DND-41 (cell line): Measurements from ENCODE around the gene SLC6A4.

Experiments
- ATAC-seq: fragments of 200-7000 bp; cut with Tn5 transposase; 3 replicates; pipeline ENCODE4 v1.9.1; 2021; ENCODE audit warnings: low read depth; ENCODE audit not compliant: insufficient read depth
- DNase-seq: peaks from one replicate; pipeline ENCODE4 v3.0.0-alpha.2; 2020
- H2AFZ ChIP-seq: 2 replicates; pipeline ENCODE4 v1.6.0; 2012; ENCODE audit warnings: low read depth, low read length
- H3K27ac ChIP-seq: 2 replicates; pipeline ENCODE4 v1.5.1; 2012; ENCODE audit warnings: low read length, inconsistent platforms
- H3K27me3 ChIP-seq: fragments of 200-600 bp; sonication (generic); 2 replicates; pipeline ENCODE4 v1.6.0; 2012; ENCODE audit warnings: low read length, mild to moderate bottlenecking, inconsistent platforms; ENCODE audit not compliant: insufficient read depth, poor library complexity
- H3K36me3 ChIP-seq: 2 replicates; pipeline ENCODE4 v1.5.1; 2012; ENCODE audit warnings: low read length, inconsistent platforms; ENCODE audit not compliant: insufficient read depth
- H3K4me1 ChIP-seq: 2 replicates; pipeline ENCODE4 v1.5.1; 2012; ENCODE audit warnings: mild to moderate bottlenecking, low read length; ENCODE audit not compliant: insufficient read depth
- H3K4me2 ChIP-seq: 2 replicates; pipeline ENCODE4 v1.6.0; 2012; ENCODE audit warnings: mild to moderate bottlenecking, moderate library complexity, low read length, inconsistent platforms; ENCODE audit not compliant: insufficient read depth
- H3K4me3 ChIP-seq, 2 experiments: fragments of 200-600 bp in 1 of 2; shearing (Covaris generic) in 1 of 2; 2 replicates each; pipeline ENCODE4 v1.5.1; 2012 to 2016; ENCODE audit warnings: inconsistent platforms in 2 of 2, low read length in 2 of 2, mild to moderate bottlenecking in 2 of 2, low read depth in 1 of 2, moderate library complexity in 1 of 2
- H3K79me2 ChIP-seq: 2 replicates; pipeline ENCODE4 v1.6.0; 2012; ENCODE audit warnings: low read length, inconsistent platforms; ENCODE audit not compliant: insufficient read depth
- H3K9ac ChIP-seq: 2 replicates; pipeline ENCODE4 v1.6.0; 2012; ENCODE audit warnings: low read depth, mild to moderate bottlenecking, inconsistent platforms, low read length, moderate library complexity
- H3K9me3 ChIP-seq: 2 replicates; pipeline ENCODE4 v1.5.1; 2012; ENCODE audit warnings: low read length, moderate library complexity, mild to moderate bottlenecking, inconsistent platforms; ENCODE audit not compliant: insufficient read depth, severe bottlenecking
- H4K20me1 ChIP-seq: 2 replicates; pipeline ENCODE4 v1.6.0; 2012; ENCODE audit warnings: low read length; ENCODE audit not compliant: insufficient read depth
- CTCF ChIP-seq: IDR thresholded peaks from 2 replicates; pipeline ENCODE4 v1.5.1; 2012; ENCODE audit warnings: borderline replicate concordance, low read length, moderate library complexity, mild to moderate bottlenecking; ENCODE audit not compliant: poor library complexity, severe bottlenecking; ENCODE audit errors: extremely low read depth
- EZH2 ChIP-seq: IDR thresholded peaks from 3 replicates; pipeline ENCODE4 v1.6.1; 2012; ENCODE audit warnings: borderline replicate concordance, low read depth, mild to moderate bottlenecking, moderate library complexity, low read length, inconsistent platforms; ENCODE audit not compliant: severe bottlenecking

SLC6A4 gene

GRCh38 chr17:30229012-30229411 is 6.5 kb downstream of the SLC6A4 start:
- Histone ChIP-seq H3K4me3 (no peak overlapping the region), H4K20me1 (no peaks in the 10 kb centered on the region), H3K9me3 (no peaks in the 10 kb centered on the region), H3K36me3 (no peaks in the 10 kb centered on the region), H3K4me2 (no peak overlapping the region), H3K27ac (no peak overlapping the region), H3K27me3 (peaks cover 9% of the 10 kb centered on the region), H2AFZ (no peak overlapping the region), H3K79me2 (no peaks in the 10 kb centered on the region), H3K9ac (no peak overlapping the region), H3K4me1 (no peaks in the 10 kb centered on the region)
- no peak for ATAC-seq
- DNase-seq = no peak
- TF ChIP-seq CTCF (no peak), EZH2 (no peak)

- no peak for DNase-seq
- Histone ChIP-seq H3K4me2 (no peak overlapping the region), H3K9ac (no peak overlapping the region), H3K9me3 (no peaks in the 10 kb centered on the region), H2AFZ (no peak overlapping the region), H3K79me2 (no peaks in the 10 kb centered on the region), H3K4me1 (no peaks in the 10 kb centered on the region), H3K4me3 (no peak overlapping the region), H4K20me1 (no peaks in the 10 kb centered on the region), H3K27ac (no peak overlapping the region), H3K27me3 (peaks cover 4% of the 10 kb centered on the region), H3K36me3 (no peaks in the 10 kb centered on the region)
- TF ChIP-seq CTCF = no peak
- TF ChIP-seq EZH2 = no peak
- ATAC-seq = no peak
Observed at GRCh38 chr17:30228011-30228410, 7.5 kb downstream of the SLC6A4 start.

- DNase-seq (no peak), ATAC-seq (no peak)
- Histone ChIP-seq H3K9ac (no peak overlapping the region), H3K79me2 (no peaks in the 10 kb centered on the region), H2AFZ (no peak overlapping the region), H3K4me1 (no peaks in the 10 kb centered on the region), H3K27ac (no peak overlapping the region), H3K4me3 (no peak overlapping the region), H3K4me2 (no peak overlapping the region), H3K36me3 (no peaks in the 10 kb centered on the region), H3K9me3 (no peaks in the 10 kb centered on the region), H4K20me1 (no peaks in the 10 kb centered on the region), H3K27me3 (peaks cover 4% of the 10 kb centered on the region)
- TF ChIP-seq CTCF = no peak
- TF ChIP-seq EZH2 = no peak
Observed at GRCh38 chr17:30226878-30227277, 8.6 kb downstream of the SLC6A4 start.

- DNase-seq = no peak
- Histone ChIP-seq H3K4me3 (no peak overlapping the region), H3K9ac (no peak overlapping the region), H3K9me3 (no peaks in the 10 kb centered on the region), H3K79me2 (no peaks in the 10 kb centered on the region), H3K27ac (no peak overlapping the region), H3K36me3 (no peaks in the 10 kb centered on the region), H3K27me3 (peaks cover 4% of the 10 kb centered on the region), H3K4me1 (no peaks in the 10 kb centered on the region), H2AFZ (no peak overlapping the region), H4K20me1 (no peaks in the 10 kb centered on the region), H3K4me2 (no peak overlapping the region)
- TF ChIP-seq CTCF (no peak), EZH2 (no peak)
- ATAC-seq = no peak
Observed at GRCh38 chr17:30225919-30226553, 9.5 kb downstream of the SLC6A4 start.
